Head of caudate nucleus (tissue), 42 donors: ENCODE measurements around the gene ZBBX.

Experiments
- DNase-seq, 42 donors: peaks; one replicate each; pipeline versions ENCODE4 v3.0.0 to v3.0.0-alpha.2; 2020 to 2021; ENCODE audit warnings: mixed read lengths in 7 of 42
- intact Hi-C: fragments of 100-400 bp; cut with DNase I; formaldehyde crosslinking; loops from one replicate; pipeline ENCODE4 v1.15.0; 2022

Gene ZBBX

GRCh38 chr3:167198949-167199600 lies 181.0 kb downstream of the ZBBX start:
- intact Hi-C loops: no loop called here

More at GRCh38 chr3:167198949-167199600, 181.0 kb downstream of the ZBBX start:
- no peak for DNase-seq
